ENCODE measurements around the gene AJM1.
"Not testable (repeated sequence)": the region's sequence is repeated elsewhere in the genome, so short reads cannot be mapped to it uniquely, and the experiment has no call there.

Gene AJM1

DNA sequence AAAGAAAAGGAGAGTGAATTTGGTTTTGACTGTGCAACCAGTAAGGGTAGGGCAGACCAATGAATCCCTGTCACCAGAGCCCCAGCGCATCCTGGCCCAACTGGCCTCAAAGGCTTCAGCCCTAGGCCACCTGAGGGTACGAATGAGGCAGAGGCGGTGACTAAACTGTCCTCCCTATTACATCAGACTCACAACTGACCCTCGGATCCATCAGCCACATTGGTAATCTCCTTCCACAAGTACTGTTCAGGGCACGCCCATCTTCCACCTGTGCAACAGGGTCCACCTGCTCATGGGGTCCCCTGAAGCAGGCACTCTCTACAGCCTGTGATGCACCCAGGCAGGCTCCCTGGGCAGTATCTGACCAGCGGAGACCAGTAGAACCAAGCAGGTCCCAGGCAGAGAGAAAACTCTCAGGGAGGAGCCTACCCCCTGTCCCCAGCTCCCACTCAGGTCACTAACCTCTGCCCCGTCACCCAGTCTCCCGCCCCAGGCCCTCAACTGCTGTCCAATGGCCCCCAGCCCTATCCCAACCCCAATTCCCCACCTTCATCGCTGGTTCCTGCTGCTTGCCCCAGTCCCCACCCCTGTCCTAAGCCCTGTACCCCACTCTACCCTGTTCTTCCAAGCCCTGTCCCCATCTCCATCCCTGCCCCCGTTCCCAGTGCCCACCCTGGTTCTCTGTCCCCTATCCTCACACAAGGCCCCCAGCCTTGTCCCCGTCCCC lies 22.9 kb downstream of the AJM1 start:
- DNase-seq (ENCODE audit: insufficient read length) (peak; percentile 6), FAIRE-seq (no peak)
- no peak for TF ChIP-seq POLR2A (IDR thresholded peaks at IDR 0.05; ENCODE audit: low read depth, low read length)
- TF ChIP-seq TAF1 (IDR thresholded peaks at IDR 0.05; ENCODE audit: borderline replicate concordance, low read depth, low read length): no peak
- TF ChIP-seq POLR2AphosphoS5 (IDR thresholded peaks at IDR 0.05; ENCODE audit: low read depth, low read length): no peak

DNA sequence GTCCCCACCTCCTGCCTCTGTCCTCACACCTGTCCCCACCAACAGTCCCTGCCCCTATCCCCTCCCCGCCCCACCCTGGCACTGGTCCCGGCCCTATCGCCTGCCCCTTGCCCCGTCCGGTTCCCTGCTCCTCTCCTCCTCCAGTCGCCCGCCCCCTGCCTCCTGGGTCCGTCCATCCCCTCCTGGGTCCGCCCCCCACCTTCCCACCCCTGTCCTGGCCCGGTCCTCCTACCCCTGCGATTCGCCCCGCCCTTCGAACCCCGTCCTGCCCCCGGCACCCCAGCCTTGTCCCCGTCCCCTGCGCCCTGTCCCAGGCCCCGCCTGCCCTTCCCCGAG lies 23.5 kb downstream of the AJM1 start:
- DNase-seq (ENCODE audit: insufficient read length): no peak
- no peak for FAIRE-seq
- no peak for TF ChIP-seq POLR2AphosphoS5 (IDR thresholded peaks at IDR 0.05; ENCODE audit: low read depth, low read length)

DNA sequence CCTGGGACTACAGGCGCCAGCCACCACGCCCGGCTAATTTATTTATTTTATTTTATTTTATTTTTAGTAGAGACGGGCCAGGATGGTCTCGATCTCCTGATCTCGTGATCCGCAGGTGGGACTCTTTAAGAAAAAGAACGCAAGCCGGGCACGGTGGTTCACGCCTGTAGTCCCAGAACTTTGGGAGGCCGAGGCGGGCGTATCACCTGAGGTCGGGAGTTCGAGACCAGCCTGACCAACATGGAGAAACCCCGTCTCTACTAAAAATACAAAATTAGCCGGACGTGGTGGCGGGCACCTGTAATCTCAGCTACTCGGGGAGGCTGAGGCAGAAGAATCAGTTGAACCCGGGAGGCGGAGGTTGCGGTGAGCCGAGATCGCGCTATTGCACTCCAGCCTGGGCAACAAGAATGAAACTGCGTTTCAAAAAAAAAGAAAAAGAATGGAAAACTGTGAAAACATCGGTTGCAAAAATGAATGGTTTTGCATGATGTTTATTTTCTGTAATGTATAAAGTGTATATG lies 24.7 kb downstream of the AJM1 start:
- DNase-seq (ENCODE audit: insufficient read length); FAIRE-seq: not testable (repeated sequence)

DNA sequence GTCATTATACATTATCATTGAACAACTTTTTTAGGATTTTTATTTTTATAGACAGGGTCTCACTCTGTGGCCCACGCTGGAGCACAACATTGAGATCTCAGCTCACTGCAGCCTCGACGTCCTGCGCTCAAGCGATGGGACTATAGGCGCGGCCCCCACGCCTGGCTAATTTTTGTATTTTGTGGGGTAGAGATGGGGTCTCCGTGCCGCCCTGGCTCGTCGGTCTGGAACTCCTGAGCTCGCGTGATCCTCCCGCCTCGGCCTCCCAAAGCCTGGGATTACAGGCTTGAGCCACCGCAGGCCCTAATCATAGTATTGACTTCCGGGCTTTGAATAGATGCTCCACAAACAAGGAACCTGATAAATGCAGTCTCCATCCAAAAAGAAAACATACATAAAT lies 25.2 kb downstream of the AJM1 start:
- FAIRE-seq (no peak), DNase-seq (ENCODE audit: insufficient read length) (no peak)
- TF ChIP-seq TAF1 (IDR thresholded peaks at IDR 0.05; ENCODE audit: borderline replicate concordance, low read depth, low read length) (no peak), POLR2A (IDR thresholded peaks at IDR 0.05; ENCODE audit: low read depth, low read length) (no peak), POLR2AphosphoS5 (IDR thresholded peaks at IDR 0.05; ENCODE audit: low read depth, low read length) (no peak)

DNA sequence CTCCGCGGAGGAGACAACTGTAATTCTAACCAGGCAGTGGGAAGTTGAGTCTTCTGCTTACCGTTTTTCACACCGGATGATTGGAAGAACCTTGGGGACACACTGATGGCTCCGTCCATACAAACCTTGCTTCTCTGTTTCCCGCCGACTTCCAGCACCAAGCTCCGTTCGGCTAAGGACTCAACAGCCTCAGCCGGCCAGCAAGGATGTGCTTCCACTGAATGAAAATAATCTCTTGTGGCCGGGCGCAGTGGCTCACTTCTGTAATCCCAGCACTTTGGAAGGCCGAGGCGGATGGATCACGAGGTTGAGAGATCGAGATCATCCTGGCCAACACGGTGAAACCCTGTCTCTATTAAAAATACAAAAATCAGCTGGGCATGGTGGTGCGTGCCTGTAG lies 25.6 kb downstream of the AJM1 start:
- FAIRE-seq (no peak), DNase-seq (ENCODE audit: insufficient read length) (no peak)
- no peak for TF ChIP-seq POLR2AphosphoS5 (IDR thresholded peaks at IDR 0.05; ENCODE audit: low read depth, low read length)
- TF ChIP-seq POLR2A (IDR thresholded peaks at IDR 0.05; ENCODE audit: low read depth, low read length): no peak
- no peak for TF ChIP-seq TAF1 (IDR thresholded peaks at IDR 0.05; ENCODE audit: borderline replicate concordance, low read depth, low read length)

DNA sequence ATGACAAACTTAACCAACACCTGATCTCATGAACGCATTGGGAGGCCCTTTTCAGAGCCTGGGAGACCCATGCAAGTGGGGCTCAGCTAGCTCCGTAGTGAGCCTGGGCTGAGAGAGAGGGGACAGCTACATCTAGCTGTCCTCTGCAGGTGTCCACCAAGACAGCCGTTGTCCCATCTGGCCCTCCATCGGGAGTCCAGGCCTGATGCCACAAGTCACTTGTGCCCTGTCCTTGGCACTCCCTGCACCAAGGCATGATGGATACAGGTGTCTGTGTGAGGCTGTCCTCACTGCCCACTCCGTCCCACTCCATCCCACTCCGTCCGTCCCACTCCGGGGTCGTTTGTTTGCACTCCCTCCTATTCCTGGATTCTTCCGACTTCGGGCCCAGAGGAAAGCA lies 26.4 kb downstream of the AJM1 start:
- TF ChIP-seq POLR2A (IDR thresholded peaks at IDR 0.05; ENCODE audit: low read depth, low read length): no peak
- TF ChIP-seq POLR2AphosphoS5 (IDR thresholded peaks at IDR 0.05; ENCODE audit: low read depth, low read length): no peak
- TF ChIP-seq TAF1 (IDR thresholded peaks at IDR 0.05; ENCODE audit: borderline replicate concordance, low read depth, low read length): no peak
- FAIRE-seq: no peak
- no peak for DNase-seq (ENCODE audit: insufficient read length)

DNA sequence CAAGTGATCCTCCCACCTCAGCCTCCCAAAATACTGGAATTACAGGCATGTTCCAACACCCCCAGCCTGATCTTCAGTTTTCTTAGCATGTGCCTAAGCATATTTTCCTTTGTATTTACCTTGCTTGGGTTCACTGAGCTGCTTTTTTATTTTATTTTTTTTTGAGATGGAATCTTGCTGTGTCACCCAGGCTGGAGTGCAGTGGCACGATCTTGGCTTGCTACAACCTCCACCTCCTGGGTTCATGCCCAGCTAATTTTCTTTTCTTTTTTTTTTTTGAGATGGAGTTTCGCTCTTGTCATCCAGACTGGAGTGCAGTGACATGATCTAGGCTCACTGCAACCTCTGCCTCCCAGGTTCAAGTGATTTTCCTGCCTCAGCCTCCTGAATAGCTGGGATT lies 27.3 kb downstream of the AJM1 start:
- FAIRE-seq; DNase-seq (ENCODE audit: insufficient read length): not testable (repeated sequence)

DNA sequence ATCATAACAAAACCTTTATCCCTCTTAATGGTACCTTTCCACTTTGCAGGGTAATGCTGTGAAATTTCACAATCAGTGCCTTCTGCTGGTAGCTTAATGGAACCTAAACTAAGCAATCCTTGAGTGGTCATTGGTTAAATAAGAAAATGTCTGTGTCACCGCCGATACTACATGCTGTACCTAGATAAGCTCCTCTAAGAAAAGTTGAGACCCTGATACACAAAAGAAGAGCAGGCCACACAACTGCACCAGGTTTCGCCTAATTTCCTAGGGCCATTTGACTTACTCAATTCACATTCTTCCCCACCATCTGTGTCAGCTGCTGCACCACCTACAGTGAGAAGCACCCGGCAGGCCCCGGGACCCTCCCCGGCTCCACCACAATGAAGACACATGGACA lies 32.9 kb downstream of the AJM1 start:
- TF ChIP-seq POLR2A (IDR thresholded peaks at IDR 0.05; ENCODE audit: low read depth, low read length) (no peak), POLR2AphosphoS5 (IDR thresholded peaks at IDR 0.05; ENCODE audit: low read depth, low read length) (no peak), TAF1 (IDR thresholded peaks at IDR 0.05; ENCODE audit: borderline replicate concordance, low read depth, low read length) (no peak)
- FAIRE-seq: no peak

DNA sequence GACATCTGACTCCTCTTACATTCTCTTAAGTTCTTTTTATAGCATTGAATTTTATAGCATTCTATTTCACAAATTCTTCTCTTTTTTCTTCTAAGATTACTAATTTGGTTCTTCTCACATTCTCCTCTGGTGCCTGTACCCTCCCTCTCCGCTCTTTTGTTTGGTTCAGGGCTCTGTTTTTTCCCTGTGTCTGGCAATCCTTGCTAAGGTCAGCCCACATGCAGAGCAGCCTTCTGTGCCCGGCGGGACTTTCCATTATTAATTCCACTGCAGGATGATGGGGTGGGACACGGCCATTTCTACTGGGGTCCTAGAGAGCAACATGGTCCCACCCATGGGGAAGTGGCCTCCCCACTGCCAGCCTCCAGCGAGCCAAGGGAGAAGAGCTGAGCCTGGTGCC lies 34.2 kb downstream of the AJM1 start:
- DNase-seq (ENCODE audit: insufficient read length): no peak
- no peak for FAIRE-seq
- TF ChIP-seq POLR2AphosphoS5 (IDR thresholded peaks at IDR 0.05; ENCODE audit: low read depth, low read length) (no peak), POLR2A (IDR thresholded peaks at IDR 0.05; ENCODE audit: low read depth, low read length) (no peak), TAF1 (IDR thresholded peaks at IDR 0.05; ENCODE audit: borderline replicate concordance, low read depth, low read length) (no peak)

More for the DNA sequence above, 32.9 kb downstream of the AJM1 start:
- DNase-seq (ENCODE audit: insufficient read length): no peak

DNA sequence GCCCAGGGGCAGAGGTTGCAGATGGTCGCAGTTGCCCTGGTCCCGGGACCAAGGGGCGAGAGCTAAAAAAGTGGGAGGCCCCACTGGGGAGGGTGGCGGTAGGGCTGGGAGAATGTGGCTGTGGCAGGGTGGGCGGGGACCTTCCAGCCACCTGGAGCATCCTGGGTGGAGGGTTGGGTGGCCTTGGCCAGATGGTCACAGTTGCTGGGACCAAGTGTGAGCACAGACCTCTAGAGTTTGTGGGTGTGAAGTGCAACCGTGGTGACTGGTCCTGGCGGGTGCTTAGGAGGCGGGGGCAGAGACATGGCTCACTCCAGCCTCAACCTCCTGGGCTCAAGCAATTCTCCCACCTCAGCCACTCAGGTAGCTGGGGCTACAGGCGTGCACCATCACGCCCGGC lies 38.4 kb downstream of the AJM1 start:
- DNase-seq (ENCODE audit: insufficient read length): no peak
- TF ChIP-seq POLR2AphosphoS5 (IDR thresholded peaks at IDR 0.05; ENCODE audit: low read depth, low read length) (no peak), TAF1 (IDR thresholded peaks at IDR 0.05; ENCODE audit: borderline replicate concordance, low read depth, low read length) (no peak), POLR2A (IDR thresholded peaks at IDR 0.05; ENCODE audit: low read depth, low read length) (no peak)
- FAIRE-seq: no peak

DNA sequence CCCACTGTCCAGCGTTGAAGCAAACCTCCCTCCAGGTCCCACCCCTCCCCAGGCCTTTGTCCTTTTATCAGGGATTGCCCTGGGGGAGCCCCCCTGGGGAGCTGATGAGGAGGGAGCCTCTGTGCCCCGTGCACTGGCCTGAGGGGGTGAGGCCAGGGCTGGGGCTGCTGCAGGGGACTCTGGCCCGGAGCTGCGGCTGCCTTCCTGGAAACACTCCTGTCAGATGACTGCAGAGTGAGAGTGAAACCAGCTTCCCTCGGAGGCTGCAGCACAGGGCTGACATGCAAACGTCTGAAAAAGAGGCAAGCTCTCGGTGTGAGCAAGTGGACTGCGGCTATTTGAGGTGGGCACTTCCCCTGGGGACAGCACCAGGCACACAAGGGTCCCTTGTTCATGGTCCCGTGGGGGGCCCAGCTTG lies 39.4 kb downstream of the AJM1 start:
- DNase-seq (ENCODE audit: insufficient read length) (peak; percentile 81), FAIRE-seq (peak; percentile 95)
- TF ChIP-seq TAF1 (IDR thresholded peaks at IDR 0.05; ENCODE audit: borderline replicate concordance, low read depth, low read length) (0 out of 2 replicates have a peak, but pooled peaks have one; percentile 29), POLR2A (IDR thresholded peaks at IDR 0.05; ENCODE audit: low read depth, low read length) (peak; percentile 62), POLR2AphosphoS5 (IDR thresholded peaks at IDR 0.05; ENCODE audit: low read depth, low read length) (no peak)

DNA sequence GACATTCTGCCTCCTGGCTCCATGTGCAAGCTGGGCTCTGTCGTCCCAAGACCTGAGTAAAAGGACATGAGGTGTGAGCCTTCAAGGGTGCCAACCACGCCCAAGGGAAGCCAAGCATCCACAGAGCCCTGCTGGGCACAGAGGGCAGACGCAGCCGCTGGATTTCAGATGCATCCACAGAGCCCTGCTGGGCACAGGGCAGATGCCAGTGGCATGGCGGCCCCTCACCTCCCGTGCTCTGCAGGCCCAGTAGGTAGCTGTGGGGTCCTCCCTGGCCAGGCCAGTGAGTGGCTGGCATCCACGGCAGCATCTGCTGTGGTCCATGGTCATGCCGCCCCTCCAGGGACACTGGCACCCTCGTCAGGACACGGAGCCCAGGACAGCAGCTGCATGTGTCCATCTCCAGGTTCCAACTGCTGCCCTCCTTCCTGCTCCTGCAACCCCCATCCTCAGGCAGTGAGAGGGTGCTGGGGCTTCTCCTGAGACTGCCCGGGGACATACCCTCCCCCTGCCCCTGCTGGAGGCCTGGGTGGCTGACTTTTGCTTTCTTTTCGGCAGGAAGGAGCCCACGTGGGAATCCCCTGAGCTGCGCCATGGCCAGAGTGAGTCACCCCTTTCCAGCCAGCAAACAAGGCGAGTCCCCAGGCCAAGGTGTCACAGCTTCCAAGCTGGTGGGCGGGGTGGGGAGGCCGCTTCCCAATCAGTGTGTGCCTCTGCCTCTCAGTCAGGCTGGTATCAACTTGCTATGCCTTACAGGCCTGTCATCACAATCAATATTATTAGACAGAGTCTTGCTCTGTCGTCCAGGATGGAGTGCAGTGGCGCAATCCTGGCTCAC lies 40.0 kb downstream of the AJM1 start:
- peak; percentile 95 for FAIRE-seq

DNA sequence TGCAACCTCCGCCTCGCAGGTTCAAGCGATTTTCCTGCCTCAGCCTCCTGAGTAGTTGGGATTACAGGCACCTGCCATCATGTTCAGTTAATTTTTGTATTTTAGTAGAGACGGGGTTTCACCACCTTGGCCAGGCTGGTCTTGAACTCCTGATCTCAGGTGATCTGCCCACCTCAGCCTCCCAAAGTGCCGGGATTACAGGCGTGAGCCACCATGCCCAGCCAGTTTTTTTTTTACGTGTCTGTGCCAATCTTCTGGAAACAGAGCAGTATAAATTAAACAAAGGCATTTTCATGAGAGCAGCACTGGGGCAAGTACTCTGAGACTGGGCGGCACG lies 40.6 kb downstream of the AJM1 start:
- not testable (repeated sequence) for FAIRE-seq; DNase-seq (ENCODE audit: insufficient read length)

More for the DNA sequence above, 40.0 kb downstream of the AJM1 start:
- peak; percentile 85 for DNase-seq (ENCODE audit: insufficient read length)
- TF ChIP-seq TAF1 (IDR thresholded peaks at IDR 0.05; ENCODE audit: borderline replicate concordance, low read depth, low read length) (0 out of 2 replicates have a peak, but pooled peaks have one; percentile 0), POLR2AphosphoS5 (IDR thresholded peaks at IDR 0.05; ENCODE audit: low read depth, low read length) (no peak), POLR2A (IDR thresholded peaks at IDR 0.05; ENCODE audit: low read depth, low read length) (peak; percentile 52; the same call in 1 of the 2 replicates)

DNA sequence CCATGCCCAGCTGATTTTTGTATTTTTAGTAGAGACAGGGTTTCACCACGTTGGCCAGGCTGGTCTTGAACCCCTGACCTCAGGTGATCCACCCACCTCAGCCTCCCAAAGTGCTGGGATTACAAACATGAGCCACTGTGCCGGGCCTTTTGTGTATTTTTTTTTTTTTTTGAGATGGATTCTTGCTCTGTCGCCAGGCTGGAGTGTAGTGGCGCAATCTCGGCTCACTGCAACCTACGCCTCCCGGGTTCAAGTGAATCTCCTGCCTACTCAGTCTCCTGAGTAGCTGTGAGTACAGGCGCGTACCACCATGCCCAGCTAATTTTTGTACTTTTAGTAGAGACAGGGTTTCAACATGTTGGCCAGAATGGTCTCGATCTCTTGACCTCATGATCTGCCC lies 41.4 kb downstream of the AJM1 start:
- not testable (repeated sequence) for FAIRE-seq; DNase-seq (ENCODE audit: insufficient read length)
